ENCODE results near the gene SEL1L2. TPM values are rescaled to one million over a fixed set of nuclear protein-coding genes. Genes with fewer than 3 reads are reported as not detected.

SEL1L2 gene
- total and polyA plus RNA-seq, 4 donors: not detected

- Histone ChIP-seq H3K27me3 (ENCODE audit: control insufficient read depth in 3 of 3, insufficient read depth in 3 of 3, low read length in 2 of 3) (no peaks in the 10 kb centered on the region), H3K36me3 (ENCODE audit: control insufficient read depth in 4 of 4, insufficient read depth in 4 of 4, low read length in 4 of 4) (no peaks in the 10 kb centered on the region), H3K27ac (ENCODE audit: low read depth in 1 of 2, low read length in 1 of 2) (no peak overlapping the region), H3K9ac (ENCODE audit: insufficient read depth in 1 of 2, low read length in 2 of 2) (no peak overlapping the region), H3K4me3 (no peak overlapping the region), H3K9me3 (ENCODE audit: control insufficient read depth in 4 of 4, insufficient read depth in 3 of 4, low read length in 3 of 4) (no peaks in the 10 kb centered on the region), H3K4me1 (ENCODE audit: control insufficient read depth in 5 of 5, insufficient read depth in 5 of 5, low read length in 5 of 5) (no peaks in the 10 kb centered on the region)
- ATAC-seq (ENCODE audit: insufficient read depth, low FRiP score): no peak
- no peak for TF ChIP-seq CTCF (IDR thresholded peaks at IDR 0.05; ENCODE audit: control extremely low read depth, extremely low read depth)
- DNase-seq: no peak
- WGBS, 2 donors: 93 to 94% methylated on average over 1 of the region's 1 CpG
Observed at GRCh38 chr20:14030991-14031390, 40.6 kb upstream of the SEL1L2 start.

- H3K9me3 ChIP-seq (ENCODE audit: control insufficient read depth in 4 of 4, insufficient read depth in 3 of 4, low read length in 3 of 4): peaks cover 0 to 3% (median under 1%) of the 10 kb centered on the region in 4 donors
- no peak overlapping the region for H3K4me3 ChIP-seq
- 74 to 84% methylated on average over 3 of the region's 3 CpGs for WGBS, 2 donors
- DNase-seq: peak in 2 of 3 donors; percentile 13 to 15
- H3K4me1 ChIP-seq (ENCODE audit: control insufficient read depth in 5 of 5, insufficient read depth in 5 of 5, low read length in 5 of 5): no peaks in the 10 kb centered on the region
- no peak overlapping the region for H3K27ac ChIP-seq (ENCODE audit: low read depth in 1 of 2, low read length in 1 of 2)
- H3K36me3 ChIP-seq (ENCODE audit: control insufficient read depth in 4 of 4, insufficient read depth in 4 of 4, low read length in 4 of 4): no peaks in the 10 kb centered on the region
- ATAC-seq (ENCODE audit: insufficient read depth, low FRiP score): peak; percentile 34
- no peak for TF ChIP-seq CTCF (IDR thresholded peaks at IDR 0.05; ENCODE audit: control extremely low read depth, extremely low read depth)
- no peak overlapping the region for H3K9ac ChIP-seq (ENCODE audit: insufficient read depth in 1 of 2, low read length in 2 of 2)
- H3K27me3 ChIP-seq (ENCODE audit: control insufficient read depth in 3 of 3, insufficient read depth in 3 of 3, low read length in 2 of 3): no peaks in the 10 kb centered on the region
Observed at GRCh38 chr20:14012671-14013070, 22.3 kb upstream of the SEL1L2 start.

GRCh38 chr20:14009208-14009607 is 18.8 kb upstream of the SEL1L2 start:
- 65 to 85% methylated on average over 2 of the region's 2 CpGs for WGBS, 2 donors
- no peak overlapping the region for H3K9ac ChIP-seq (ENCODE audit: insufficient read depth in 1 of 2, low read length in 2 of 2)
- H3K9me3 ChIP-seq (ENCODE audit: control insufficient read depth in 4 of 4, insufficient read depth in 3 of 4, low read length in 3 of 4): no peaks in the 10 kb centered on the region
- no peaks in the 10 kb centered on the region for H3K36me3 ChIP-seq (ENCODE audit: control insufficient read depth in 4 of 4, insufficient read depth in 4 of 4, low read length in 4 of 4)
- DNase-seq: no peak
- no peak for TF ChIP-seq CTCF (IDR thresholded peaks at IDR 0.05; ENCODE audit: control extremely low read depth, extremely low read depth)
- H3K27me3 ChIP-seq (ENCODE audit: control insufficient read depth in 3 of 3, insufficient read depth in 3 of 3, low read length in 2 of 3): no peaks in the 10 kb centered on the region
- H3K27ac ChIP-seq (ENCODE audit: low read depth in 1 of 2, low read length in 1 of 2): no peak overlapping the region
- H3K4me1 ChIP-seq (ENCODE audit: control insufficient read depth in 5 of 5, insufficient read depth in 5 of 5, low read length in 5 of 5): no peaks in the 10 kb centered on the region
- no peak overlapping the region for H3K4me3 ChIP-seq
- no peak for ATAC-seq (ENCODE audit: insufficient read depth, low FRiP score)

GRCh38 chr20:14005996-14006395 is 15.6 kb upstream of the SEL1L2 start:
- no peaks in the 10 kb centered on the region for H3K9me3 ChIP-seq (ENCODE audit: control insufficient read depth in 4 of 4, insufficient read depth in 3 of 4, low read length in 3 of 4)
- 91 to 94% methylated on average over 4 of the region's 4 CpGs for WGBS, 2 donors
- ATAC-seq (ENCODE audit: insufficient read depth, low FRiP score): no peak
- H3K9ac ChIP-seq (ENCODE audit: insufficient read depth in 1 of 2, low read length in 2 of 2): no peak overlapping the region
- no peaks in the 10 kb centered on the region for H3K27me3 ChIP-seq (ENCODE audit: control insufficient read depth in 3 of 3, insufficient read depth in 3 of 3, low read length in 2 of 3)
- no peaks in the 10 kb centered on the region for H3K36me3 ChIP-seq (ENCODE audit: control insufficient read depth in 4 of 4, insufficient read depth in 4 of 4, low read length in 4 of 4)
- H3K27ac ChIP-seq (ENCODE audit: low read depth in 1 of 2, low read length in 1 of 2): no peak overlapping the region
- H3K4me3 ChIP-seq: no peak overlapping the region
- TF ChIP-seq CTCF (IDR thresholded peaks at IDR 0.05; ENCODE audit: control extremely low read depth, extremely low read depth): no peak
- no peak for DNase-seq
- no peaks in the 10 kb centered on the region for H3K4me1 ChIP-seq (ENCODE audit: control insufficient read depth in 5 of 5, insufficient read depth in 5 of 5, low read length in 5 of 5)
